OCI-LY7 (cell line): Measurements from ENCODE around the gene SETD4. TPM values are rescaled to one million over a fixed set of nuclear protein-coding genes. Genes with fewer than 3 reads are reported as not detected.

Experiments
- BruUV-seq: library from RNA; stranded (reverse); fragments of 400-500 nt; replicated peaks from 2 replicates; lab custom pipeline; 2021; lab: Mats Ljungman, UMichigan
- CTCF ChIA-PET: fragments of 300-600 bp; sonication (Branson Sonifier 250); formaldehyde crosslinking; loops from one replicate; lab custom pipeline; 2022; ENCODE audit warnings: antibody characterized with exemption; ENCODE audit not compliant: unreplicated experiment; lab: Charles Lee
- POLR2A ChIA-PET: fragments of 300-600 bp; sonication (Branson Sonifier 250); formaldehyde crosslinking; loops from one replicate; lab custom pipeline; 2022; ENCODE audit warnings: antibody characterized with exemption; lab: Charles Lee
- DNase-seq: peaks from one replicate; pipeline ENCODE4 v3.0.0-alpha.2; 2015; ENCODE audit warnings: low spot score
- H2AFZ ChIP-seq: fragments of 200-600 bp; sonication (generic), shearing (Covaris generic); 2 replicates; pipeline ENCODE4 v1.6.1; 2014; ENCODE audit warnings: mild to moderate bottlenecking, antibody characterized with exemption, low read length, moderate library complexity
- H3K27ac ChIP-seq: fragments of 200-600 bp; sonication (generic); 2 replicates; pipeline ENCODE4 v1.5.1; 2014; ENCODE audit warnings: mixed run types, low read depth, mild to moderate bottlenecking, moderate library complexity, low read length, inconsistent platforms; ENCODE audit not compliant: poor library complexity, severe bottlenecking
- H3K36me3 ChIP-seq: fragments of 200-600 bp; sonication (generic); 2 replicates; pipeline ENCODE4 v1.6.1; 2014; ENCODE audit warnings: mild to moderate bottlenecking, antibody characterized with exemption, low read length, moderate library complexity, mixed read lengths; ENCODE audit not compliant: insufficient read depth
- H3K4me1 ChIP-seq: fragments of 200-600 bp; sonication (generic); 2 replicates; pipeline ENCODE4 v1.5.1; 2014; ENCODE audit warnings: mild to moderate bottlenecking, low read length; ENCODE audit not compliant: insufficient read depth, poor library complexity, severe bottlenecking
- H3K4me2 ChIP-seq: fragments of 200-600 bp; sonication (generic); 2 replicates; pipeline ENCODE4 v1.6.1; 2014; ENCODE audit warnings: mild to moderate bottlenecking, low read length
- H3K4me3 ChIP-seq: fragments of 200-600 bp; sonication (generic); 2 replicates; pipeline ENCODE4 v1.5.1; 2014; ENCODE audit warnings: mild to moderate bottlenecking, low read depth, low read length; ENCODE audit not compliant: poor library complexity, severe bottlenecking
- H3K79me2 ChIP-seq: fragments of 200-600 bp; sonication (generic); 2 replicates; pipeline ENCODE4 v1.6.1; 2016; ENCODE audit warnings: low read depth, mild to moderate bottlenecking, low read length, moderate library complexity, mixed read lengths; ENCODE audit not compliant: insufficient read depth
- H3K9me2 ChIP-seq: fragments of 200-600 bp; sonication (generic); 2 replicates; pipeline ENCODE4 v1.6.1; 2016; ENCODE audit warnings: mild to moderate bottlenecking, low read length, mixed read lengths; ENCODE audit not compliant: insufficient read depth
- H3K9me3 ChIP-seq: fragments of 200-600 bp; sonication (generic); 2 replicates; pipeline ENCODE4 v1.6.1; 2014; ENCODE audit warnings: mild to moderate bottlenecking, mixed run types, low read length, mixed read lengths
- H4K20me1 ChIP-seq: fragments of 200-600 bp; sonication (generic); 2 replicates; pipeline ENCODE4 v1.6.1; 2014; ENCODE audit warnings: mild to moderate bottlenecking, antibody characterized with exemption, low read length, moderate library complexity, mixed read lengths; ENCODE audit not compliant: insufficient read depth
- EZH2phosphoT487 ChIP-seq: fragments of 200-600 bp; sonication (generic); IDR thresholded peaks from 2 replicates; pipeline ENCODE4 v1.6.1; 2018; ENCODE audit warnings: low read depth, borderline replicate concordance, mild to moderate bottlenecking, mixed run types, antibody characterized with exemption, low read length, moderate library complexity, mixed read lengths
- intact Hi-C: fragments of 100-400 bp; cut with micrococcal nuclease; formaldehyde crosslinking; loops from one replicate; pipeline ENCODE4 v1.10.0; 2022; ENCODE audit not compliant: unreplicated experiment
- total RNA-seq, 2 experiments: library from RNA; depleted of rRNA in 1 of 2; stranded (reverse); fragments of >200 nt in 1 of 2; shearing (Covaris generic) in 1 of 2; gene quantifications; 2 replicates each; pipeline ENCODE4 v1.2.3, GENCODE V29; 2014 to 2022
- TF ChIP-seq, protein P1 (sequence below): fragments of 200-600 bp; sonication (generic); conservative IDR thresholded peaks from 2 replicates; pipeline ENCODE4 v1.5.1; 2014; ENCODE audit warnings: mild to moderate bottlenecking, antibody characterized with exemption, low read length, moderate library complexity, mixed read lengths

The SETD4 gene
- total RNA-seq, 2 experiments from 2014 or later: 19.1 to 28.1 TPM

DNA sequence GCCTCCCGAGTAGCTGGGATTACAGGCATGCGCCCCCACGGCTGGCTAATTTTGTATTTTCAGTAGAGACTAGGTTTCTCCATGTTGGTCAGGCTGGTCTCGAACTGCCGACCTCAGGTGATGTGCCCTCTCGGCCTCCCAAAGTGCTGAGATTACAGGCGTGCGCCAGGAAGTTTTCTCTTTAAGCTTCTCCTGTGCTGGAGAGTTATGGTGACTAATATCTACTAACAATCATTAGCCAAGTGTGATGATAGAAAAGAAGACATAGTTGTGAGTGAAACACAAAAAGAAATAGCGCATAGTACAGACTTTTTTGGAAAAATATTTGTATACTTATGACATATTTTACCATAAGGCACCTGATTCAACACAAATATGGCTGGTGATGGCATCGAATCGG, 56.5 kb downstream of the SETD4 start:
- POLR2A ChIA-PET: no interaction called here
- intact Hi-C loops: no loop called here
- no peaks in the 10 kb centered on the region for H3K36me3 ChIP-seq
- H3K4me3 ChIP-seq: no peak overlapping the region
- CTCF ChIA-PET: interaction anchor here (0.6 kb wide), 1 partner anchor 22 kb away, joined by 3 read pairs; no protein-coding TSS in a partner anchor
- no TSS peak for BruUV-seq
- no peak overlapping the region for H3K4me2 ChIP-seq
- H3K27ac ChIP-seq: no peak overlapping the region
- no peak for DNase-seq
- H3K4me1 ChIP-seq: no peaks in the 10 kb centered on the region
- no peaks in the 10 kb centered on the region for H4K20me1 ChIP-seq
- H2AFZ ChIP-seq: no peak overlapping the region
- H3K79me2 ChIP-seq: no peaks in the 10 kb centered on the region
- TF ChIP-seq EZH2phosphoT487: no peak
- TF ChIP-seq, protein P1, sequence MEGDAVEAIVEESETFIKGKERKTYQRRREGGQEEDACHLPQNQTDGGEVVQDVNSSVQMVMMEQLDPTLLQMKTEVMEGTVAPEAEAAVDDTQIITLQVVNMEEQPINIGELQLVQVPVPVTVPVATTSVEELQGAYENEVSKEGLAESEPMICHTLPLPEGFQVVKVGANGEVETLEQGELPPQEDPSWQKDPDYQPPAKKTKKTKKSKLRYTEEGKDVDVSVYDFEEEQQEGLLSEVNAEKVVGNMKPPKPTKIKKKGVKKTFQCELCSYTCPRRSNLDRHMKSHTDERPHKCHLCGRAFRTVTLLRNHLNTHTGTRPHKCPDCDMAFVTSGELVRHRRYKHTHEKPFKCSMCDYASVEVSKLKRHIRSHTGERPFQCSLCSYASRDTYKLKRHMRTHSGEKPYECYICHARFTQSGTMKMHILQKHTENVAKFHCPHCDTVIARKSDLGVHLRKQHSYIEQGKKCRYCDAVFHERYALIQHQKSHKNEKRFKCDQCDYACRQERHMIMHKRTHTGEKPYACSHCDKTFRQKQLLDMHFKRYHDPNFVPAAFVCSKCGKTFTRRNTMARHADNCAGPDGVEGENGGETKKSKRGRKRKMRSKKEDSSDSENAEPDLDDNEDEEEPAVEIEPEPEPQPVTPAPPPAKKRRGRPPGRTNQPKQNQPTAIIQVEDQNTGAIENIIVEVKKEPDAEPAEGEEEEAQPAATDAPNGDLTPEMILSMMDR: no peak
- H3K9me2 ChIP-seq: no peaks in the 10 kb centered on the region
- H3K9me3 ChIP-seq: no peaks in the 10 kb centered on the region

DNA sequence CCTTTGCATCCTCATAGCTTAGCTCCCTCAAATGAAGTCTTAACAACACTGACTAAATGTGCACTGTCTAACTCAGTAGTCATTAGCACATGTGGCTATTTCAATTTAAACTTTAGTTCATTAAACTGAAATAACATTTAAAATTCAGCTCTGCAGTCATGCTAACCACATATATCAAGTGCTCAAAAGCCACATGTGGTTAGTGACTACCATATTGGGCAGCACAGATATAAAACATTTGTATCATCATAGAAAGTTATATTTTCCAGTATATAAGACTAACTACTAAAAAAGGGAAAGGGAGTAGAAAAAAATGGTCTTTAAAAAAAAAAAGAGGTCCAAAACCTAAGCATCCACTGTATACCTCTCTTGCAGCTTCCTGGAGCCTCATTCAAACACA, 64.1 kb downstream of the SETD4 start:
- Histone ChIP-seq H2AFZ (no peak overlapping the region), H3K4me3 (no peak overlapping the region), H3K27ac (no peak overlapping the region), H3K79me2 (no peaks in the 10 kb centered on the region), H4K20me1 (no peaks in the 10 kb centered on the region), H3K4me2 (no peak overlapping the region), H3K36me3 (no peaks in the 10 kb centered on the region), H3K9me2 (no peaks in the 10 kb centered on the region), H3K4me1 (no peaks in the 10 kb centered on the region), H3K9me3 (no peaks in the 10 kb centered on the region)
- no peak for DNase-seq
- CTCF ChIA-PET: interaction anchor here (0.6 kb wide), 1 partner anchor 1356 kb away, joined by 3 read pairs; no protein-coding TSS in a partner anchor
- no TSS peak for BruUV-seq
- intact Hi-C loops: no loop called here
- TF ChIP-seq, protein P1: no peak
- no peak for TF ChIP-seq EZH2phosphoT487
- POLR2A ChIA-PET: no interaction called here

DNA sequence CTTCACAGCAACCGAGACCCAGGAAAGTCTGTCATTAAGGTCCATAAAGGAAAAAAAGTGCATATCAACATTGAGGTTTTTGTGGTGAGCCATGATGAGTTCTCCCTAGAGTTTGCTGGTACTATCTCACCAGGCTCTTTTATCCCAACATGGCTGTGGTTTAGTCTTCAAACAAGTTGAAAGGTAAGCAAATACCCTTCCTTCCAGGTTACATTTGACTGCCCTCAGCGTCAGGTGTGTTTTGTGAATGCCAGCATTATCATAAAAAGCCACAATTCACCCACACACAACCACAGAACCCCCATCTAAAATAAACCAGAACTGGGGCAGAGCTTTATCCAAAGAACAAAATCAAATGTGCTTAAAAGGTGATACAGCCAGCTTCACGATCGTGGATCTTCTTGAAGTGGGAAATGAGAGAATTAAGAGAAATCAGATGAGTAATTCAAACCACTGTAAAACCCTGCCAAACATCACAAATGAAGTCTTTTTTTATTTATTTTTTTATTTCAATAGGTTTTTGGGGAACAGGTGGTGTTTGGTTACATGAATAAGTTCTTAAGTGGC, 64.7 kb downstream of the SETD4 start:
- ChIA-PET CTCF (no interaction called here), POLR2A (no interaction called here)
- no peaks in the 10 kb centered on the region for H3K4me1 ChIP-seq
- H3K79me2 ChIP-seq: no peaks in the 10 kb centered on the region
- H3K27ac ChIP-seq: no peak overlapping the region
- H4K20me1 ChIP-seq: no peaks in the 10 kb centered on the region
- TF ChIP-seq, protein P1: no peak
- H3K9me3 ChIP-seq: no peaks in the 10 kb centered on the region
- H3K36me3 ChIP-seq: no peaks in the 10 kb centered on the region
- H2AFZ ChIP-seq: no peak overlapping the region
- no peaks in the 10 kb centered on the region for H3K9me2 ChIP-seq
- no TSS peak for BruUV-seq
- no peak for DNase-seq
- no peak overlapping the region for H3K4me3 ChIP-seq
- no peak overlapping the region for H3K4me2 ChIP-seq
- intact Hi-C loops: no loop called here
